Smooth muscle cell (in vitro differentiated cells): ENCODE results near the gene TPRN. TPM values are rescaled to one million over a fixed set of nuclear protein-coding genes. Genes with fewer than 3 reads are reported as not detected.

Experiments used
- DNase-seq: peaks from one replicate; lab custom pipeline; 2025; ENCODE audit not compliant: unreplicated experiment; lab: John Stamatoyannopoulos, UW
- H2AFZ ChIP-seq: fragments of 200-600 bp; sonication (generic); 2 replicates; pipeline ENCODE4 v1.6.0; 2016; ENCODE audit warnings: antibody characterized with exemption, low read depth, mild to moderate bottlenecking
- H3F3A ChIP-seq: fragments of 200-600 bp; sonication (generic); 2 replicates; pipeline ENCODE4 v1.6.0; 2017; ENCODE audit warnings: antibody characterized with exemption, low read depth
- H3K27ac ChIP-seq: fragments of 200-600 bp; sonication (generic); 2 replicates; pipeline ENCODE4 v1.5.1; 2016; ENCODE audit warnings: low read depth, mild to moderate bottlenecking
- H3K27me3 ChIP-seq: fragments of 200-600 bp; sonication (generic); 2 replicates; pipeline ENCODE4 v1.6.1; 2016; ENCODE audit warnings: low read depth, mild to moderate bottlenecking
- H3K36me3 ChIP-seq: fragments of 200-600 bp; sonication (generic); 2 replicates; pipeline ENCODE4 v1.5.1; 2016; ENCODE audit warnings: low read depth
- H3K4me1 ChIP-seq: fragments of 200-600 bp; sonication (generic); 2 replicates; pipeline ENCODE4 v1.5.1; 2016; ENCODE audit warnings: low read depth
- H3K4me2 ChIP-seq: fragments of 200-600 bp; sonication (generic); 2 replicates; pipeline ENCODE4 v1.6.0; 2016; ENCODE audit warnings: mild to moderate bottlenecking
- H3K4me3 ChIP-seq: fragments of 200-600 bp; sonication (generic); 2 replicates; pipeline ENCODE4 v1.5.1; 2016; ENCODE audit warnings: mild to moderate bottlenecking
- H3K79me2 ChIP-seq: fragments of 200-600 bp; sonication (generic); 2 replicates; pipeline ENCODE4 v1.6.0; 2016; ENCODE audit warnings: low read depth, mild to moderate bottlenecking
- H3K9ac ChIP-seq: fragments of 200-600 bp; sonication (generic); 2 replicates; pipeline ENCODE4 v1.6.0; 2016; ENCODE audit warnings: low read depth
- H3K9me3 ChIP-seq: fragments of 200-600 bp; sonication (generic); replicated peaks from 2 replicates; pipeline ENCODE4 v1.5.1; 2016; ENCODE audit warnings: low read depth
- H4K20me1 ChIP-seq: fragments of 200-600 bp; sonication (generic); 2 replicates; pipeline ENCODE4 v1.6.0; 2016; ENCODE audit warnings: low read depth
- WGBS: methylation state at CpG from one replicate; pipeline ENCODE4 v1.1.7; 2016; ENCODE audit warnings: low lambda C conversion rate; 5-methylcytosine and 5-hydroxymethylcytosine counted together
- polyA plus RNA-seq: library from polyadenylated mRNA; unstranded; fragments of >200 nt; fragmentation: Nextera tagmentation; extraction: Ambion mirVana; gene quantifications from 2 replicates; pipeline ENCODE4 v1.2.1, GENCODE V29; 2016
- total RNA-seq: library from RNA; depleted of rRNA; stranded (reverse); fragments of >200 nt; gene quantifications from 2 replicates; pipeline ENCODE4 v1.2.3, GENCODE V29; 2014
- TF ChIP-seq, protein P1 (sequence below): fragments of 200-600 bp; sonication (generic); IDR thresholded peaks from 2 replicates; pipeline ENCODE4 v1.5.1; 2017; ENCODE audit warnings: borderline replicate concordance, mild to moderate bottlenecking, antibody characterized with exemption; ENCODE audit not compliant: insufficient read depth, poor library complexity, severe bottlenecking

The TPRN gene
- total and polyA plus RNA-seq, 2 experiments from 2014 or later, result 4.0 to 19.0 TPM

GRCh38 chr9:137236238-137236935, 35.8 kb upstream of the TPRN start:
- Histone ChIP-seq H3K27me3 (no peaks in the 10 kb centered on the region), H4K20me1 (peaks cover 16% of the 10 kb centered on the region), H3K9ac (no peak overlapping the region), H3F3A (peaks cover 5% of the 10 kb centered on the region), H3K4me2 (peak overlapping the region; percentile 64), H3K4me3 (peak overlapping the region; percentile 16), H3K9me3 (no peaks in the 10 kb centered on the region), H3K4me1 (peaks cover 7% of the 10 kb centered on the region), H2AFZ (no peak overlapping the region), H3K27ac (no peak overlapping the region), H3K79me2 (peaks cover 15% of the 10 kb centered on the region), H3K36me3 (no peaks in the 10 kb centered on the region)
- TF ChIP-seq, protein P1, sequence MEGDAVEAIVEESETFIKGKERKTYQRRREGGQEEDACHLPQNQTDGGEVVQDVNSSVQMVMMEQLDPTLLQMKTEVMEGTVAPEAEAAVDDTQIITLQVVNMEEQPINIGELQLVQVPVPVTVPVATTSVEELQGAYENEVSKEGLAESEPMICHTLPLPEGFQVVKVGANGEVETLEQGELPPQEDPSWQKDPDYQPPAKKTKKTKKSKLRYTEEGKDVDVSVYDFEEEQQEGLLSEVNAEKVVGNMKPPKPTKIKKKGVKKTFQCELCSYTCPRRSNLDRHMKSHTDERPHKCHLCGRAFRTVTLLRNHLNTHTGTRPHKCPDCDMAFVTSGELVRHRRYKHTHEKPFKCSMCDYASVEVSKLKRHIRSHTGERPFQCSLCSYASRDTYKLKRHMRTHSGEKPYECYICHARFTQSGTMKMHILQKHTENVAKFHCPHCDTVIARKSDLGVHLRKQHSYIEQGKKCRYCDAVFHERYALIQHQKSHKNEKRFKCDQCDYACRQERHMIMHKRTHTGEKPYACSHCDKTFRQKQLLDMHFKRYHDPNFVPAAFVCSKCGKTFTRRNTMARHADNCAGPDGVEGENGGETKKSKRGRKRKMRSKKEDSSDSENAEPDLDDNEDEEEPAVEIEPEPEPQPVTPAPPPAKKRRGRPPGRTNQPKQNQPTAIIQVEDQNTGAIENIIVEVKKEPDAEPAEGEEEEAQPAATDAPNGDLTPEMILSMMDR, result peak; percentile 99
- 30% methylated on average over 31 of the region's 31 CpGs for WGBS
- DNase-seq, result peak; percentile 64

- peak overlapping the region; percentile 16 for H3K4me3 ChIP-seq
- no peaks in the 10 kb centered on the region for H3K36me3 ChIP-seq
- no peak overlapping the region for H3K9ac ChIP-seq
- no peak for DNase-seq
- peaks cover 5% of the 10 kb centered on the region for H3F3A ChIP-seq
- 87% methylated on average over 35 of the region's 35 CpGs for WGBS
- H2AFZ ChIP-seq, result no peak overlapping the region
- H3K27me3 ChIP-seq, result no peaks in the 10 kb centered on the region
- H3K79me2 ChIP-seq, result peaks cover 15% of the 10 kb centered on the region
- H3K9me3 ChIP-seq, result no peaks in the 10 kb centered on the region
- TF ChIP-seq, protein P1, result no peak
- peak overlapping the region; percentile 64 for H3K4me2 ChIP-seq
- H4K20me1 ChIP-seq, result peaks cover 16% of the 10 kb centered on the region
- H3K27ac ChIP-seq, result no peak overlapping the region
- H3K4me1 ChIP-seq, result peaks cover 7% of the 10 kb centered on the region
These were observed 35.1 kb upstream of the TPRN start for GRCh38 chr9:137235424-137236237.

DNA sequence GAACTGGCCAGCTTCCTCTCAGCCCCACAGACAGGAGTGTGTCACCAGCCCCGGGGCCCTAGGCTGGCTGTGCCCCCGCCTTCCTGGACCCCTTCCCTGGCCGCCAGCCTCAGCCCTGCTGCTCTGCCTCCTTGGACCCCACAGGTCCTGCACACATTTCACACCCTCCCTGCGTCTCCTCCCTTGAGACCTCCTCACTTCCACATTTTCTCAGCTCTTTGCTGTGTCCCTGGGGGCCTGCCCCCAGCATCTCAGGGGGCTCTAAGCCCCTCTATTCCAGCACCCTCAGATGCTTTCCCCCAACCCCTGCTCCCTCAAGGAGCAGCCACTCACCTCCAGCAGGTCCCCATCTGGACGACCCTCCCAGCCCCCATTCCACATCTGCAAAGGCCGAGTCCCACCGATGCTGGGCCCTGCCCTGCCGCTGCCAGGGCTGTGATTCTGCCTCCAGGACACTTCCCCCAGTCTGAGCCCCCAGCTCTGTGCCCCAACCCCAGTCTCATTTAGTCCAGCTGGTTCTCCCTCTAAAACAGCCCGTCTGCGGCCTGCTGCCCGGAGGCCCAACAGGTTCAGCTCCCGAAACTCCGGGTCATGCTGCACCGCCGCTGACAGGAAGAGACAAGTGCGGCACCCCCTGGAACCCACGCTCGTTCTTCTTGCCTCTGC, 34.4 kb upstream of the TPRN start:
- H3K79me2 ChIP-seq, result peaks cover 15% of the 10 kb centered on the region
- peaks cover 7% of the 10 kb centered on the region for H3K4me1 ChIP-seq
- H3K27ac ChIP-seq, result no peak overlapping the region
- H3K36me3 ChIP-seq, result no peaks in the 10 kb centered on the region
- H3K27me3 ChIP-seq, result no peaks in the 10 kb centered on the region
- TF ChIP-seq, protein P1, result no peak
- no peak overlapping the region for H2AFZ ChIP-seq
- H4K20me1 ChIP-seq, result peaks cover 16% of the 10 kb centered on the region
- no peaks in the 10 kb centered on the region for H3K9me3 ChIP-seq
- DNase-seq, result no peak
- no peaks in the 10 kb centered on the region for H3F3A ChIP-seq
- H3K4me3 ChIP-seq, result no peak overlapping the region
- H3K4me2 ChIP-seq, result no peak overlapping the region
- no peak overlapping the region for H3K9ac ChIP-seq
- 83% methylated on average over 18 of the region's 18 CpGs for WGBS
